ENCODE data around the gene LGALS4.

- TF ChIP-seq POLR2AphosphoS5 (IDR thresholded peaks at IDR 0.05; ENCODE audit: low read depth, low read length) (no peak), TAF1 (IDR thresholded peaks at IDR 0.05; ENCODE audit: borderline replicate concordance, insufficient read depth, low read length) (no peak)
Observed at GRCh38 chr19:38834590-38834989, 21.8 kb upstream of the LGALS4 start.
